ENCODE measurements around the gene MUS81.

Gene MUS81

DNA sequence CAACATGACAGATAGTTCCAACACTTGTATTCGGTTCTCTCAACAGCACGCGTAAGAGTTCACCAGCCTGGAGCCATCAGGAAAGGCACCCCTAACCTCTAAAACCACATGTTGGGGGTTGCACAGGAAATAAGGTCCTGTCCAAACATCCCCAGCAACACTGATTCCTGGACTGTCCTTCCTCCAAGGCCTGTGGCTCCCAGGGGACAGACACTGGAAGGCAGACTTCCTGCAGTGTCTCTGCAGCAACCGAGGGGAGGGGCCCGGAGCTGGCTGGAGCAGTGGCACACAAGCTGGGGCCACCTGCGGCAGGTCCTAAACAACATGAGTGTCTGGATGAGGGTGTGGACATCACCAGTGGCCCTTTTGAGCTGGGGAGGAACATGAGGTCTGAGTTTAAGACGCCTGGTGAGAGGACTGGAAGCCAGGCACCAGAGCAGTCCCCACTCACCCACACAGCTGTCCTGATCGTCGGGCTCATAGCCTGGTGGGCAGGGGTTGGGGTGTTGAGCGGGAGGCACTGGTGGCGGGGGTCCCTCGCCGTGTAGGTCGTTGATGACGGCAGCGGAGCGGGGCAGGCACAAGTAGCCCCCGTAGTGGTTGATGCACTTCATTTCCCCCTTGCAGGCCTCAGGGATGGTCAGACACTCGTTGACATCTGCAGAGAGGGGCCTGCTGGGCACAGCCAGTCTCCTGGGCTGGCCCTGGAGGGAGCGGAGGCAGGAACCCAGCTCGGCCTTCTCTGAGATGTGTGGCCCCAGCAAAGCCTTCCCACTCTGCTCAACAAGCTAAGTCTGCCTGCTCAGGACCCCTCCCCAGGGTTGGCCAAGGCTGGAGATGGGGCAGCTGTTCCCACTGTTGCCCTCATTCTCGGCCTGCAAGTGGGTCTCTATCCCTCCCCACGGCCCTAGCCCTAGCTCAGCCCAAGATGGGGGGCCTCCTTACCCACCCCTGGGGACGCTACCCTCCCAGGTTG lies 10.8 kb downstream of the MUS81 start:
- Mint-ChIP-seq H3K27me3 (no peaks in the 10 kb centered on the region), H3K4me3 (peak overlapping the region; percentile 35), H3K27ac (no peak overlapping the region), H3K9me3 (ENCODE audit: low read depth) (no peaks in the 10 kb centered on the region), H3K4me1 (ENCODE audit: low read depth) (peaks cover 31% of the 10 kb centered on the region), H3K36me3 (no peaks in the 10 kb centered on the region)

DNA sequence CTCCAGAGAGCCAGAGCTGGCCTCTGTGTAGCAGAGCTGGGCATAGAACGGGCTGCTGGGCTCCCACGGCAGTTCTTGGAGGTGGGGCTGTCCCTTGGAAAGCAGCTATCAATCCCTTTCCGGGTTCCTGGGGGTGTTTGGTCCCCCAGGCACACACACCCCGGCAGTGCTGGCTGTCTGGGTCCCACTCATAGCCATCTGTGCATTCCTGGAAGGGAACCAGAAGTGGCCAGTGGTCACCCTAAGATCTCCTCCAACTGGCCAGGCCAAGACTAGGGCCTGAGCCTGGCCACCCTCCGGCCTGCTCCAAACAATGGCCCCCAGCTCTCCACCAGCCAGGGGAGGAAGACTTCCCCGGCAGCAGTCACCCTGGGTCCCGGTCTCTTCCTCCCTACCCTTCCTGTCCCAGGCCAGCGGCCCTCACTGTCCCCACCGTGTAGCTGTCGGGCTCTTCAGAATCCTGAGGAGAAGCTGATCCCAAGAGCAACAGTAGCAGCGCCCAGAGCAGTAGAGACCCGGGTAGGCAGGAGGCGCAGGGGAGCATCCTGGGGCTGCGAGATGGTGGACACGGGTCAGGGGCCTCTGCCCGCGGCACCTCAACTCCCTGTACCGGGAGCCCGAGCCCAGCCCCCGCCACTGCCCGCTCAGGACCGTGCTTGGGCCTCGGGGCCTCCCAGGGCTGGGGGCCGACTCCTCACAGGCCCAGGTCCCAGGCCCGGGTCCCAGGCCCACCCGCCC lies 11.7 kb downstream of the MUS81 start:
- Mint-ChIP-seq H3K4me3 (peak overlapping the region; percentile 35), H3K36me3 (no peaks in the 10 kb centered on the region), H3K9me3 (ENCODE audit: low read depth) (no peaks in the 10 kb centered on the region), H3K27me3 (no peaks in the 10 kb centered on the region), H3K4me1 (ENCODE audit: low read depth) (peaks cover 41% of the 10 kb centered on the region), H3K27ac (peak overlapping the region; percentile 46)

DNA sequence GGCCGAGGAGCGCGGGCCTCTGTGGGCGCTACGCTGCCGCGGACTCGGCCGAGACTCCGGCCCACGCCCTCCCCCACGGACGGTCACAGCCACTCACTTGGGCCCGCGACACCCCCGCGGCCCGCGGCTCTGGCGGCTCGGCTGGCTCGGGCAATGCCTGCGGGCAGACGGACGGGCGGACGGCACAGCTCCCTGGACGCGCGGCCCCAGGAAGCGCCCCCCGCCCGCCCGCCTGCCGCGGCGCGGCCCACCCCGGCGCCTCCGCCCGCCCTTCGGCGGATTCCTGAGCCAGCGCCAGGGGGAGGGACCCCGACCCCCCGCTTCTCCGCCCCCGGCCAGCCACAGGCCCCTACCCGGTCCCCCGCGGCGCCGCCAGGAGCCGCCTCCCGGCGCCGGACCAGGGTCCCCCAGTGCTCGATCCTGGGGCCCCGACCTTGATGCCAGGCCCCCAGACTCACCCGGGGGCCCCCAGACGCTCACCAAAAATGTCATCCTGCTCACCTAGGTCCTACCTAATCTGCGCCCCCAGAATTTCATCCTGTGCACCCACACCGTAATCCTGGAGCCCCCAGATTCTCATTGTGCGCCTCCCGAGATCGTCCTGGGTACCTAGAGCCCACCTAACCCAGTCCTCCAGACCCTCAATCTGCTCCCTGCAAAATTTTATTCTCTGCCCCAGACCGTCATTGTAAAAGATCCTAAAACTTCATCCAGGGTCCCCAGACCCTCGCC lies 12.5 kb downstream of the MUS81 start, which contains the start of gene EFEMP2:
TSS of gene EFEMP2 (minus strand) at position 215 of the 732 bp plus-strand sequence. CDS start 446 bp downstream, outside the sequence.
- H3K27me3 Mint-ChIP-seq, result no peaks in the 10 kb centered on the region
- H3K27ac Mint-ChIP-seq, result peak within 1 kb of the TSS; percentile 77
- H3K9me3 Mint-ChIP-seq (ENCODE audit: low read depth), result no peaks in the 10 kb centered on the region
- peak within 1 kb of the TSS; percentile 90 for H3K4me3 Mint-ChIP-seq
- H3K4me1 Mint-ChIP-seq (ENCODE audit: low read depth), result peaks cover 40% of the 10 kb centered on the region
- no peaks in the 10 kb centered on the region for H3K36me3 Mint-ChIP-seq

DNA sequence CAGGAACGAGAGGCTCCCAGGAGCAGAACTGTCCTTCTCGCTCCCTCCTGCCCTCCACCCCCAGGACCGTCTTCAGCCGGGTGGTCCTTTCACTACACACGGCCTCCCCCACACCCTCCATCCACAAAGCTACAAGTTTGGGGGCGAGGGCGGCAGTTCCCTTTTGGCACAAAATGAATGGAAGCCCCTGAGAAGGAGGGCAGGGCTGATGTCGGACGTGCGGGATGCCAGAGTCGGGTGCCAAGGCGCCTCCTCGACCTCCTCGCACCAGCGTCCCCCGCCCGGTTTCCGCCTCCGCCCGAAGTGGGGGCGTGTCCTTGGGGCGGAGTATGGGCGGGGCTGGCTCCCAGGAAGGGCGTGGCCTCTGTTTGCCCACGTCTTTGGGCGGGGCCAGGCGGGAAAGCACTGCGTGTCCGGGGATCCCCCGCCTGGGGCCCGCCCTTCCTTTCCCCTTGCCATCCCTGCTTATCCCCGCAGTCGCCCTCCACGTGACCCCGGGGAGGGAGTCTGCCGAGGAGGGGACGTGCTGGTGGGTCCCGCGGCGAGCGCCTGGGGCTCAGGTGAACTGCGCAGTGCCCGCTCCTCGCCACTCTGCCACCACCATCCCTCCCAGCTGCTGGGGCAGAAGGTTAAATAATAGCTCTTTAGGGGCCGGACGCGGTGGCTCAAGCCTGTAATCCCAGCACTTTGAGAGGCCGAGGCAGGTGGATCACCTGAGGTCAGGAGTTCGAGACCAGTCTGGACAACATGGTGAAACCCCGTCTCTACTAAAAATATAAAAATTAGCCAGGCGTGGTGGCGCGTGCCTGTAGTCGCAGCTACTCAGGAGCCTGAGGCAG lies 13.3 kb downstream of the MUS81 start:
- Mint-ChIP-seq H3K4me1 (ENCODE audit: low read depth) (peaks cover 46% of the 10 kb centered on the region), H3K36me3 (no peaks in the 10 kb centered on the region), H3K4me3 (peak overlapping the region; percentile 90), H3K9me3 (ENCODE audit: low read depth) (no peaks in the 10 kb centered on the region), H3K27me3 (no peaks in the 10 kb centered on the region), H3K27ac (peak overlapping the region; percentile 77)

DNA sequence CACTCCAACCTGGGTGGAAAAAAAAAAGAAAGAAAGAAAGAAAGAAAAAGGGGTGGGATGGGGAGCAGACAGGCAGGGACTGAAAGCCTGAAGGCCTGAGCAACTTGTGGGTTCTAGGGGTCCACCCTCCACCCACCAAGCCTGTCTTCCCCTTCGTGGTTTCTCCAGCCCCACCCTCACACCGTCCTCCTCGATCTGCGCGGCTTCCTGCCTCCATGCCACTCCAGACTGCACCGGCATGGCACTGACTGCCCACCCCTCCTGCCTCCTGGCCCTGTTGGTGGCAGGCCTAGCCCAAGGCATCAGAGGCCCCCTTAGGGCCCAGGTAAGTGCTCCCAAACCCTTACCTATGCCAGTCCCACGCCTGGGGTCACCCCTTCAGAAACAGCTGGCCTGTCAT lies 19.4 kb downstream of the MUS81 start, which contains the start of gene CTSW:
TSS of gene CTSW (plus strand) at position 221 of the 400 bp plus-strand sequence. CDS start at position 239, 18 bp downstream.
- H3K9me3 Mint-ChIP-seq (ENCODE audit: low read depth), result no peaks in the 10 kb centered on the region
- H3K27me3 Mint-ChIP-seq, result no peaks in the 10 kb centered on the region
- peaks cover 56% of the 10 kb centered on the region for H3K4me1 Mint-ChIP-seq (ENCODE audit: low read depth)
- H3K27ac Mint-ChIP-seq, result peak within 1 kb of the TSS; percentile 91
- H3K36me3 Mint-ChIP-seq, result no peaks in the 10 kb centered on the region
- peak within 1 kb of the TSS; percentile 82 for H3K4me3 Mint-ChIP-seq

DNA sequence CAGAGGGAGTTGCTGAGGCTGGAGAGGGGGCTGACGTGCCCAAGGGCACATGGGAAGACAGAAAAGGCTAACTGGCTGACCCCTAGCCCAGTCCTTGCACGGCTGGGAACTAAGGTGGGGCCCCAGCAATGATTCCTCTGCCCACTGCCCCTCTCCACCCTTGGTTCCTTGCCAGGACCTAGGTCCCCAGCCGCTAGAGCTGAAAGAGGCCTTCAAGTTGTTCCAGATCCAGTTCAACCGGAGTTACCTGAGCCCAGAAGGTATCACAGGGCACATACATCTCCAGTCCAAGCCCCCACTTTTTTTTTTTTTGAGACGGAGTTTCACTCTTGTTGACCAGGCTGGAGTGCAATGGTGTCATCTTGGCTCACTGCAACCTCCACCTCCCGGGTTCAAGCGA lies 19.8 kb downstream of the MUS81 start:
- H3K9me3 Mint-ChIP-seq (ENCODE audit: low read depth), result no peaks in the 10 kb centered on the region
- peaks cover 58% of the 10 kb centered on the region for H3K4me1 Mint-ChIP-seq (ENCODE audit: low read depth)
- no peaks in the 10 kb centered on the region for H3K27me3 Mint-ChIP-seq
- peak overlapping the region; percentile 82 for H3K4me3 Mint-ChIP-seq
- no peaks in the 10 kb centered on the region for H3K36me3 Mint-ChIP-seq
- peak overlapping the region; percentile 91 for H3K27ac Mint-ChIP-seq

DNA sequence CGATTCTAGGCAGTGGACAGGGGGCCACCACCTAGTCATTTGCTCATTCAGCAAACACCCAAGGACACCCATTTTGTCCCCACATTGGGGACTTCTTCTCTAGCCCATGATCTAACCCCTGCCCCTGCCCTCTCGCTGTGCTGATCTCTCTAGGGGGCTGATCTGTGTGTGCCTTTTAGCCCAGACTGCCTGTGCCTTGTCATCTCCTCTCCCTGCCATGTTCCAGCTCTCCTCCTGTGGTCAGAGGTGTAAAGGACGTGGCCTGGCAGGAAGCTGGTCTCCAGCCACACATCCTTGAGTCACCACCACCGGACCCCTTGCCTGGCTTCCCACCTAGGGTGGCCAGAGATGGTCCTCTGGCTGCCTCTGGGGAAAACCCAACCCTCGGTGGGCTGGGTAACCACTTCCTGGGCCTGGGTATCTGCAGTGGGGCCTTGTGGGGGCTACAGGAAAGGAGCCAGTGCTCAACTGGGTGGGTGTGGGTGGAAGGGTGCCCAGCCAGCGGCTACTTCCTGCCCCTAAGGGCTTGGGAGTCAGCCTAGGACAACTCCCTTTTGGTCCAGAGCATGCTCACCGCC lies 20.7 kb downstream of the MUS81 start:
- Mint-ChIP-seq H3K36me3 (no peaks in the 10 kb centered on the region), H3K27ac (peak overlapping the region; percentile 91), H3K4me3 (peak overlapping the region; percentile 82), H3K4me1 (ENCODE audit: low read depth) (peaks cover 60% of the 10 kb centered on the region), H3K27me3 (no peaks in the 10 kb centered on the region), H3K9me3 (ENCODE audit: low read depth) (no peaks in the 10 kb centered on the region)

DNA sequence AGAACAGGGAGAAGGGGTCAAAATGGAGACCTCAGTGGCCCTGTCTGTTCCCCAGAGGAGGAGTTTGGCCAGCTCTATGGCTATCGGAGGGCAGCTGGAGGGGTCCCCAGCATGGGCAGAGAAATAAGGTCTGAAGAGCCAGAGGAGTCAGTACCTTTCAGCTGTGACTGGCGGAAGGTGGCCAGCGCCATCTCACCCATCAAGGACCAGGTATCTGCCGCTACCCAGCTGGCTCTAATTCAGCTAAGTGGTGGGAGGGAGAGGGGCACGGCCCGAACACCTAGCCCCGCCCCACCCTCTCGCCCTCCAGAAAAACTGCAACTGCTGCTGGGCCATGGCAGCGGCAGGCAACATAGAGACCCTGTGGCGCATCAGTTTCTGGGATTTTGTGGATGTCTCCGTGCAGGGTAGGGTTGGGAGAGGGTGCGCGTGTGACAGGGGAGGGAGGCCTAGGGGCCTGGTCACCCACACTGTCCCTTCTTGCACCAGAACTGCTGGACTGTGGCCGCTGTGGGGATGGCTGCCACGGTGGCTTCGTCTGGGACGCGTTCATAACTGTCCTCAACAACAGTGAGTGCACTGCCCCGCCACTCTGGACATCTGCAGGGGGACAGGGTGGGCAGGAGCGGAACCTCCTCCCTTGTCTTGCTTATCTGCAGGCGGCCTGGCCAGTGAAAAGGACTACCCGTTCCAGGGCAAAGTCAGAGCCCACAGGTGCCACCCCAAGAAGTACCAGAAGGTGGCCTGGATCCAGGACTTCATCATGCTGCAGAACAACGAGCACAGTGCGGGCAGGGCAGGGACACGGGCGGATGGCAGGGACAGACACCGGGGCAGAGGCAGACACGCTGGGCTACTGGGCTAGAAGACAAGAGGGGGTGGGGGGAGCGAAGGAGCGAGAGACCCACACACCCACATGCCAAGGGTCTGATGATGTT lies 22.2 kb downstream of the MUS81 start:
- no peaks in the 10 kb centered on the region for H3K27me3 Mint-ChIP-seq
- H3K27ac Mint-ChIP-seq, result peak overlapping the region; percentile 3
- H3K9me3 Mint-ChIP-seq (ENCODE audit: low read depth), result no peaks in the 10 kb centered on the region
- peaks cover 55% of the 10 kb centered on the region for H3K4me1 Mint-ChIP-seq (ENCODE audit: low read depth)
- no peak overlapping the region for H3K4me3 Mint-ChIP-seq
- no peaks in the 10 kb centered on the region for H3K36me3 Mint-ChIP-seq

DNA sequence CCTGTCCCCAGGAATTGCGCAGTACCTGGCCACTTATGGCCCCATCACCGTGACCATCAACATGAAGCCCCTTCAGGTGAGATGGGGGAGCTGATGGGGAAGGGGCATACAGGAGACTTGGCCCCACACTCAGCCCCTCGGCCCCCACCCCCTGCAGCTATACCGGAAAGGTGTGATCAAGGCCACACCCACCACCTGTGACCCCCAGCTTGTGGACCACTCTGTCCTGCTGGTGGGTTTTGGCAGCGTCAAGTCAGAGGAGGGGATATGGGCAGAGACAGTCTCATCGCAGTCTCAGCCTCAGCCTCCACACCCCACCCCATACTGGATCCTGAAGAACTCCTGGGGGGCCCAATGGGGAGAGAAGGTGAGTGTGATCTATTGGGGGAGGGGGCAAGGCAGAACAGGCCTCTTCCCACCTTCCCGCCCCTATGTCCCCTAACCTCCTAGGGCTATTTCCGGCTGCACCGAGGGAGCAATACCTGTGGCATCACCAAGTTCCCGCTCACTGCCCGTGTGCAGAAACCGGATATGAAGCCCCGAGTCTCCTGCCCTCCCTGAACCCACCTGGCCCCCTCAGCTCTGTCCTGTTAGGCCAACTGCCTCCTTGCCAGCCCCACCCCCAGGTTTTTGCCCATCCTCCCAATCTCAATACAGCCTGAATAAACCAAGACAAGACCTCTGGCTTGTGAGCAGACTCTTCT lies 23.0 kb downstream of the MUS81 start:
- no peaks in the 10 kb centered on the region for H3K36me3 Mint-ChIP-seq
- H3K4me1 Mint-ChIP-seq (ENCODE audit: low read depth), result peaks cover 50% of the 10 kb centered on the region
- no peak overlapping the region for H3K27ac Mint-ChIP-seq
- no peaks in the 10 kb centered on the region for H3K9me3 Mint-ChIP-seq (ENCODE audit: low read depth)
- H3K27me3 Mint-ChIP-seq, result no peaks in the 10 kb centered on the region
- no peak overlapping the region for H3K4me3 Mint-ChIP-seq

DNA sequence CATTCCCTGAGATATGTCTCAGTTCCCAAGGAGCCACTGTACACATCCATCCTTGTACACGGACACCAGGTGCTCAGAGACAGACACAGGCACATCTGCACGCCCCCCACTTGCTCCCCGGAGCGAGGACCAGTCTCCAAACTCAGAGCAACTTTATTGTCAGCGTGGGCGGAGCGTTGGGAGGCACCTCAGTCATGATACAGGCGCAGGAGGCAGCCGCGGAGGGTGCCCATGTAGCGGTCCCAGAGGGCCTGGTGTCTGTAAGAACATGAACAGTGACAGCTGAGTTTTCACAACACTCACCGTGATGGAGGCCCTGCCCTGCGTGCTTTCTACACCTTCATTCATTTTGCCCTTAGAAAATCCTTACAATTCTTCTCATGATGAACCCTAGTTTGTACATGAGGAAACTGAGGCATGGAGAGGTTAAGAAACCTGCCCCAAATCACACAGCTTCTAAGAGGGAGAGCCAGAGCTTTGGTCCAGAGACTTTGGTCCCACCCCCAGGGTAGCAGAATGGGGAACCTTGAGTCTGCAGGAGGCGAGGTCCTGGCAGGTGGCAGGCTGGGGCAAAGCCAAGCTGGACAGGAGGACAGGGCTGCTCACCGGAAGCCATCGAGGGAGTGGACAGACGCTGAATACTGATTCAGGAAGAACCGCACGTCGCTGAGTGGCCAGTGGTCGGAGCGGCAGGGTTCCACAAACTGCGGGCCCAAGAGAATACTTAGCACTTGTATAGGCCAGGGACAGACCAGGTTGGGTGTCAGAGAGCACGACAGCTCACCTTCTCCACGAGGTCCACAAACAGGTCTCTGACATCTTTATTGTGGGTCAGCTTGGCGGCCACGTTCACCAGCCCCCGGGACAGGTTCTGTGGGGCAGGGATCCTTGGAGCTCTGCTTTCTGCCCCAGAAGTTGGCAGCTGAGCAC lies 23.8 kb downstream of the MUS81 start:
- Mint-ChIP-seq H3K4me3 (no peak overlapping the region), H3K4me1 (ENCODE audit: low read depth) (peaks cover 49% of the 10 kb centered on the region), H3K36me3 (no peaks in the 10 kb centered on the region), H3K9me3 (ENCODE audit: low read depth) (no peaks in the 10 kb centered on the region), H3K27me3 (no peaks in the 10 kb centered on the region), H3K27ac (no peak overlapping the region)

DNA sequence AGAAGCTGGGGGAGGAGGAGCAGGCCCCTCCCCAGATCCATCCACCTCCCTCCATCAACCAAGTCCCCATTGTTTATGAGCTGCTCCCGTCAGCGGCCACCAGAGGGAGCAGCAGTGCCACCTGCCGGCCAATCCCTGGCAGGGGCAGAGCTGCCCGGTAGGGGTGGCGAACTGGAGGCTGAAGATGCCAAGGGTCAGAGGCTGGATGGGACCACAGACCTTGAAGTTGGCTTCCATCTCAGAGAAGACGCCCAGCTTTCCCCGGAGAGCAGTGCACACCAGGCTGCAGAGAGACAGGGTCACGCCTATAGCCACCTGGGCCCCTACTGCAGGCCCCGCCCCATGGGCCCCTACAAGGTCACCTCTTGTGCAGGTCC lies 24.5 kb downstream of the MUS81 start:
- Mint-ChIP-seq H3K27me3 (no peaks in the 10 kb centered on the region), H3K27ac (peak overlapping the region; percentile 46), H3K4me1 (ENCODE audit: low read depth) (peaks cover 49% of the 10 kb centered on the region)

DNA sequence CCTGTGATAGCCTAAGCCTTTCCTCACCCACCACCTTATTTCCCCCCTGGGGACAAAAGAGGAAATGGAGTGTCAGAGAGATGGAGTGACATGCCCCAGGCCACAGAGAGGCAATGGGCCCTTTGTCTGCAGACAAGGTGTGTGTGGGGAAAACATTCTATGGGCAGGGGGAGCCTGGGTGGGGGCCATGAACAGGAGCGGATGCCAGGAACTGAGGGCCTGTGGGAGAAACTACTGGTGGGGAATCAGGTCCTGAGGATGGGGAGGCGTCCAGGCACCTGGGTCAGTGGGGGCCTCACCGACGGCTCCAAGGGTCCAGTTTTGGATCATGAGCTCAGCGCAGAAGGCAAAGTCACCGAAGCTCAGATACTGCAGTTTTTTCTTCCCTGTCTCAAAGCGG lies 25.0 kb downstream of the MUS81 start:
- Mint-ChIP-seq H3K36me3 (no peaks in the 10 kb centered on the region), H3K27ac (no peak overlapping the region), H3K27me3 (no peaks in the 10 kb centered on the region), H3K4me1 (ENCODE audit: low read depth) (peaks cover 49% of the 10 kb centered on the region), H3K4me3 (no peak overlapping the region), H3K9me3 (ENCODE audit: low read depth) (no peaks in the 10 kb centered on the region)

More for the DNA sequence above, 24.5 kb downstream of the MUS81 start:
- Mint-ChIP-seq H3K36me3 (no peaks in the 10 kb centered on the region), H3K9me3 (ENCODE audit: low read depth) (no peaks in the 10 kb centered on the region), H3K4me3 (no peak overlapping the region)

Measured in activated naive CD8-positive, alpha-beta T cell (primary cell).